Body of pancreas (tissue), 4 donors: Measurements from ENCODE around the gene HOXB5. TPM values are rescaled to one million over a fixed set of nuclear protein-coding genes. Genes with fewer than 3 reads are reported as not detected.

Source experiments
- ATAC-seq: fragments of 150-250 bp; one replicate; pipeline ENCODE4 v1.9.1; 2016
- DNase-seq, 4 donors: peaks; one replicate each; pipeline ENCODE4 v3.0.0-alpha.2; 2019
- H3K27ac ChIP-seq, 4 donors: fragments of 200-600 bp; sonication (generic); 1 replicate in 3 of 4; 2 replicates in 1 of 4; pipeline versions ENCODE4 v1.5.1 to v1.6.1; 2016 to 2019; ENCODE audit warnings: mild to moderate bottlenecking in 1 of 4, mixed read lengths in 1 of 4, moderate library complexity in 1 of 4
- H3K27me3 ChIP-seq, 2 donors: fragments of 200-600 bp; sonication (generic); one replicate each; pipeline ENCODE4 v1.6.0; 2016; ENCODE audit warnings: mild to moderate bottlenecking in 1 of 2
- H3K36me3 ChIP-seq, 2 donors: fragments of 200-600 bp; sonication (generic); replicated peaks in 1 of 2; 2 replicates each; pipeline ENCODE4 v1.5.1; 2016; ENCODE audit warnings: low read depth in 2 of 2; ENCODE audit not compliant: insufficient read depth in 1 of 2
- H3K4me1 ChIP-seq: fragments of 200-600 bp; sonication (generic); one replicate; pipeline ENCODE4 v1.6.0; 2016
- H3K4me3 ChIP-seq, 2 donors: fragments of 200-600 bp; sonication (generic); 1 replicate in 1 of 2; 2 replicates in 1 of 2; pipeline ENCODE4 v1.5.1; 2016 to 2019
- H3K9me3 ChIP-seq, 3 donors: fragments of 200-600 bp; sonication (generic); 1 replicate in 2 of 3; 2 replicates in 1 of 3; pipeline ENCODE4 v1.5.1; 2016
- POLR2A ChIP-seq, 3 donors: fragments of 450-650 bp; IDR thresholded peaks; one replicate each; pipeline ENCODE4 v1.6.1; 2016; ENCODE audit warnings: antibody characterized with exemption in 3 of 3, mild to moderate bottlenecking in 2 of 3
- WGBS, 2 donors: methylation state at CpG; one replicate each; pipeline ENCODE4 v1.1.5; 2017; 5-methylcytosine and 5-hydroxymethylcytosine counted together
- intact Hi-C: fragments of 100-400 bp; cut with DNase I; formaldehyde crosslinking; loops from one replicate; pipeline ENCODE4 v1.15.1; 2023
- total RNA-seq, 2 donors: library from RNA; depleted of rRNA; stranded (reverse); fragments of >200 nt; gene quantifications; one replicate each; pipeline ENCODE4 v1.1.0, GENCODE V29; 2016
- TF ChIP-seq, protein P1 (sequence below), 7 experiments: fragments of 450-650 bp in 4 of 7; fragments of 200-600 bp in 3 of 7; sonication (generic) in 3 of 7; IDR thresholded peaks; one replicate each; pipeline ENCODE4 v1.5.1; 2016 to 2019; ENCODE audit warnings: antibody characterized with exemption in 7 of 7

HOXB5 gene
- total RNA-seq, 2 donors from 2014 or later: 0.99 TPM; not detected in 1

DNA sequence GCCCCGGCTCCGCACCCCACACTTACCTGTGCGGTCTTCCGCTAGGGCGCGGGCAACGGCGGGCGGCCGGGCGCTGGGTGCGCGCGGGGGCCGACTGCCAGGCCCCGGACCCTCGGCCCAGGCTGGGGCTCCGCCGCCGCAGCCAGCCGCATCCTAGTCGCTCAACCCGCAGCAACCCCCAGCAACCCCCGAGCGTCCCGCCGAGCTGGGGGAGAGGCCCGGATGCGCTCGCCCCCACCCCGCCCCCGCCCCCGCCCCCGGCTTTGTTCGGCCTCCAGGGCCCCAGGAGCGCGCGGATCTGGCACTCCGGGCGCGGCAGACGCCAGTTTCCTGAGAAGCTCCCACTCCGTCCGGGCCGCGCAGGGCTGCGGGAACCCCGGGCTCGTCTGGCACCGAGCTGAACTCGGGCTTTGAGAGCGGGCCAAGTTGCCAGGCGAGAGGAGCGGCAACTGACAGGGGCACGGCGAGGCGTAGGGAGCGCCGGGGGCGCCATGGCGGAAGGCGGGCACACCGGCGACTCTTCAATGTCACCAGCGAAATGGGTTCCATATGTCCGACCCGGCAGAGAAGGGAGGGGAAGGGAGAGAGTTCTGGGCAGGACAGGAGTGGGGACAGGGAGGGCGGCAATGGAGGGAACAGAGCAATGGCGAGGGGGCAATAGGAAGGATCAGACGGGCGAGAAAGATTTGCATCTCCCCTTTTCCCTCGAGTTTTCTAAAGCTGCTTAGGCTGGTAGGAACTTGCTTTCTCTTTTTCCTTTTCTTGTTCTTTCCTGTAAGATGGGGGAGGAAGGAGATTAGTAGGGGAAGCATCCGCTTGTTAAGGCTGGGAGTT lies 29.2 kb downstream of the HOXB5 start:
- 7% methylated on average over 24 to 68 of the region's 73 CpGs for WGBS, 2 donors
- H3K4me1 ChIP-seq: peaks cover 17% of the 10 kb centered on the region
- H3K36me3 ChIP-seq: no peaks in the 10 kb centered on the region
- intact Hi-C loops: no loop called here
- ATAC-seq (no peak), DNase-seq (no peak)
- H3K27ac ChIP-seq: peak overlapping the region in 2 of 4 donors; percentile 12 to 25
- H3K27me3 ChIP-seq: peaks cover 0 to 23% of the 10 kb centered on the region in 2 donors
- H3K4me3 ChIP-seq: no peak overlapping the region
- no peak for TF ChIP-seq POLR2A (IDR thresholded peaks at IDR 0.05)
- TF ChIP-seq, protein P1, sequence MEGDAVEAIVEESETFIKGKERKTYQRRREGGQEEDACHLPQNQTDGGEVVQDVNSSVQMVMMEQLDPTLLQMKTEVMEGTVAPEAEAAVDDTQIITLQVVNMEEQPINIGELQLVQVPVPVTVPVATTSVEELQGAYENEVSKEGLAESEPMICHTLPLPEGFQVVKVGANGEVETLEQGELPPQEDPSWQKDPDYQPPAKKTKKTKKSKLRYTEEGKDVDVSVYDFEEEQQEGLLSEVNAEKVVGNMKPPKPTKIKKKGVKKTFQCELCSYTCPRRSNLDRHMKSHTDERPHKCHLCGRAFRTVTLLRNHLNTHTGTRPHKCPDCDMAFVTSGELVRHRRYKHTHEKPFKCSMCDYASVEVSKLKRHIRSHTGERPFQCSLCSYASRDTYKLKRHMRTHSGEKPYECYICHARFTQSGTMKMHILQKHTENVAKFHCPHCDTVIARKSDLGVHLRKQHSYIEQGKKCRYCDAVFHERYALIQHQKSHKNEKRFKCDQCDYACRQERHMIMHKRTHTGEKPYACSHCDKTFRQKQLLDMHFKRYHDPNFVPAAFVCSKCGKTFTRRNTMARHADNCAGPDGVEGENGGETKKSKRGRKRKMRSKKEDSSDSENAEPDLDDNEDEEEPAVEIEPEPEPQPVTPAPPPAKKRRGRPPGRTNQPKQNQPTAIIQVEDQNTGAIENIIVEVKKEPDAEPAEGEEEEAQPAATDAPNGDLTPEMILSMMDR (IDR thresholded peaks at IDR 0.05): no peak
- H3K9me3 ChIP-seq: no peaks in the 10 kb centered on the region

GRCh38 chr17:48563867-48564187 lies 29.8 kb downstream of the HOXB5 start:
- Histone ChIP-seq H3K9me3 (no peaks in the 10 kb centered on the region), H3K27ac (peak overlapping the region in 1 of 4 donors; percentile 12), H3K36me3 (no peaks in the 10 kb centered on the region), H3K4me1 (peaks cover 17% of the 10 kb centered on the region), H3K4me3 (no peak overlapping the region), H3K27me3 (peaks cover 0 to 23% of the 10 kb centered on the region in 2 donors)
- WGBS, 2 donors: 21 to 37% methylated on average over 8 to 9 of the region's 10 CpGs
- ATAC-seq: no peak
- intact Hi-C loops: no loop called here
- TF ChIP-seq, protein P1 (IDR thresholded peaks at IDR 0.05): no peak
- no peak for TF ChIP-seq POLR2A (IDR thresholded peaks at IDR 0.05)
- DNase-seq: no peak

GRCh38 chr17:48563385-48563838 lies 30.2 kb downstream of the HOXB5 start:
- Histone ChIP-seq H3K27ac (no peak overlapping the region), H3K4me3 (no peak overlapping the region), H3K36me3 (no peaks in the 10 kb centered on the region), H3K4me1 (peaks cover 17% of the 10 kb centered on the region), H3K27me3 (peaks cover 0 to 23% of the 10 kb centered on the region in 2 donors), H3K9me3 (no peaks in the 10 kb centered on the region)
- no peak for TF ChIP-seq POLR2A (IDR thresholded peaks at IDR 0.05)
- TF ChIP-seq, protein P1 (IDR thresholded peaks at IDR 0.05): no peak
- WGBS, 2 donors: 56% methylated on average over 6 of the region's 6 CpGs
- DNase-seq: no peak
- intact Hi-C loops: no loop called here
- ATAC-seq: no peak

- Histone ChIP-seq H3K36me3 (no peaks in the 10 kb centered on the region), H3K4me1 (peaks cover 17% of the 10 kb centered on the region), H3K27me3 (peaks cover 0 to 24% of the 10 kb centered on the region in 2 donors), H3K27ac (no peak overlapping the region), H3K9me3 (no peaks in the 10 kb centered on the region), H3K4me3 (no peak overlapping the region)
- DNase-seq (no peak), ATAC-seq (no peak)
- TF ChIP-seq POLR2A (IDR thresholded peaks at IDR 0.05): no peak
- TF ChIP-seq, protein P1 (IDR thresholded peaks at IDR 0.05): no peak
- intact Hi-C loops: no loop called here
- 48 to 52% methylated on average over 5 of the region's 5 CpGs for WGBS, 2 donors
Observed at GRCh38 chr17:48562934-48563333, 30.6 kb downstream of the HOXB5 start.
